ENCODE results near the gene PSMC5.
"Not testable (repeated sequence)": the region's sequence is repeated elsewhere in the genome, so short reads cannot be mapped to it uniquely, and the experiment has no call there.

PSMC5 gene

GRCh38 chr17:63870292-63870665, 43.0 kb downstream of the PSMC5 start:
- not testable (repeated sequence) for DNase-seq (ENCODE audit: low read depth in 2 of 2)

DNA sequence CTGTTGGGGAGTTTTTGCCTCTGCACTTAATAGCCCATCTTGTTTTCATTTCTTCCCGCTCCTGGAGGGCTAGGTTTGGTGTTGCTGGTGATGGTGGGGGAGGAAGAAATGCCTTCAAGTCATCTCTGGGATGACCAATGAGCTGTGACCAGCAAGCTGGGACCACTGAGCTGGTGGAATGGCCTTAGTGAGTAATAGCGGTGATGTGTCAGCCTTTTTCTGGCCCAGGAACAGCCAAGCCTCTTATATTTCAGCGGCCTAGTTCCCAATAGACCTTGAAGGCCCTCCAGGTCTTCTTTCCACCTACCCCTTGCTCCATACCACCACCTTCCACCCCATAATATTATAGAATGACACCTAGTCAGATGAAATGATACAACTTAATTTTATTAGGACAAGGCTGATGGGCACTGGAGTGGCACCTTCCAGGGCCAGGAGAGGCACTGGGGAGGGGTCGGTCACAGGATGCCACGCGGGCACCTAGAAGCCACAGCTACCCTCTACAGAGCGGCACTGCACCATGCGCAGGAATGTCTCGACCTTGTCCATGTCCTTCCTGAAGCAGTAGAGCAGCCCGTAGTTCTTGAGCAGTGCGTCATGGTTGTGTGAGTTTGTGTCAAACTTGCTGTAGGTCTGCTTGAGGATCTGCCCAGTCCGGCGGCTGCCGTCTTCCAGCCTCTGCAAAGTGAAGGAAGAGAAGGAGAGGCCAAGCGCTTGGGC, 44.6 kb downstream of the PSMC5 start:
- not testable (repeated sequence) for DNase-seq (ENCODE audit: low read depth in 2 of 2)

- not testable (repeated sequence) for DNase-seq (ENCODE audit: low read depth in 2 of 2)
These were observed 46.3 kb downstream of the PSMC5 start, which contains the start of gene CSH2 for GRCh38 chr17:63873577-63873976. Gene CSH2 (minus strand): TSS chr17:63873677. CDS start chr17:63873614, 63 bp downstream.

GRCh38 chr17:63874061-63874626, 46.9 kb downstream of the PSMC5 start:
- not testable (repeated sequence) for DNase-seq (ENCODE audit: low read depth in 2 of 2)

- not testable (repeated sequence) for DNase-seq (ENCODE audit: low read depth in 2 of 2)
These were observed 47.5 kb downstream of the PSMC5 start for GRCh38 chr17:63874693-63875092.

GRCh38 chr17:63878413-63878812, 51.2 kb downstream of the PSMC5 start:
- not testable (repeated sequence) for DNase-seq (ENCODE audit: low read depth in 2 of 2)

DNA sequence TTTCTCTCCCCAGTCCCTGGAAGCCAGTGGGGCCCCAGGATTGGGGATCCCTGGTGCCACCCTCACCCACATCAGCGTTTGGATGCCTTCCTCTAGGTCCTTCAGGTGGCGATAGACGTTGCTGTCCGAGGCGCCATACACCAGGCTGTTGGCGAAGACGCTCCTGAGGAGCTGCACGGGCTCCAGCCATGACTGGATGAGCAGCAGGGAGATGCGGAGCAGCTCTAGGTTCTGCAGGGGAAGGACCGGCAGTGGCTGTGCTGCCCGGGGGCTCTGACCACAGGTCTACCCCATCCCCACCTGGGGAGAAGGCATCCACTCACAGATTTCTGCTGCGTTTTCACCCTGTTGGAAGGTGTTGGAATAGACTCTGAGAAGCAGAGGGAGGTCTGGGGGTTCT, 53.5 kb downstream of the PSMC5 start:
- no peak for DNase-seq (ENCODE audit: low read depth in 2 of 2)

GRCh38 chr17:63881337-63881736, 54.1 kb downstream of the PSMC5 start:
- DNase-seq (ENCODE audit: low read depth in 2 of 2) = not testable (repeated sequence)
